HepG2 (cell line): ENCODE measurements around the gene EBPL. TPM values are rescaled to one million over a fixed set of nuclear protein-coding genes. Genes with fewer than 3 reads are reported as not detected.

Experiments
- ATAC-seq: fragments of 200-7000 bp; cut with Tn5 transposase; 3 replicates; pipeline ENCODE4 v1.9.1; 2020; ENCODE audit warnings: mild to moderate bottlenecking, moderate library complexity
- BruUV-seq: library from RNA; stranded (reverse); fragments of 400-500 nt; replicated peaks from 2 replicates; lab custom pipeline; 2021; lab: Mats Ljungman, UMichigan
- CTCF ChIA-PET: fragments of 300-600 bp; formaldehyde crosslinking; extraction: SDS; loops from one replicate; lab custom pipeline; 2021; ENCODE audit warnings: low total read pairs, inconsistent platforms, low intra/inter-chr PET ratio; lab: Yijun Ruan, JAX
- POLR2A ChIA-PET: fragments of 350-600 bp; sonication (Branson Sonifier 250); formaldehyde crosslinking; loops from one replicate; lab custom pipeline; 2020; ENCODE audit warnings: antibody characterized with exemption, inconsistent platforms; lab: Yijun Ruan, JAX
- DNase-seq: peaks from one replicate; pipeline ENCODE4 v3.0.0-alpha.2; 2015; ENCODE audit warnings: low spot score
- FAIRE-seq: peaks from 3 replicates; lab custom pipeline; 2011; peaks lifted over from hg19 to GRCh38; lab: Jason Lieb, UNC
- H2AFZ ChIP-seq: one replicate; pipeline ENCODE4 v1.6.1; 2011; ENCODE audit warnings: low read length, inconsistent platforms
- H3K27ac ChIP-seq: fragments of 300-600 bp; 3 replicates; pipeline ENCODE4 v1.8.0; 2011; ENCODE audit warnings: mixed run types, mild to moderate bottlenecking, mixed read lengths, low read length, inconsistent platforms; ENCODE audit not compliant: insufficient read depth; ENCODE audit errors: extremely low read length
- H3K27me3 ChIP-seq, 2 experiments: fragments of 200-600 bp in 1 of 2; 2 replicates in 1 of 2; 3 replicates in 1 of 2; pipeline versions ENCODE4 v1.6.0 to v1.8.0; 2011; ENCODE audit warnings: low read length in 2 of 2, mild to moderate bottlenecking in 2 of 2, moderate library complexity in 2 of 2, inconsistent platforms in 1 of 2; ENCODE audit not compliant: insufficient read depth in 2 of 2, control insufficient read depth in 1 of 2
- H3K36me3 ChIP-seq, 2 experiments: fragments of 200-600 bp in 1 of 2; replicated peaks in 1 of 2; 2 replicates in 1 of 2; 3 replicates in 1 of 2; pipeline versions ENCODE4 v1.5.1 to v1.8.0; 2011; ENCODE audit warnings: low read length in 2 of 2, inconsistent platforms in 1 of 2; ENCODE audit not compliant: insufficient read depth in 2 of 2, control insufficient read depth in 1 of 2
- H3K4me1 ChIP-seq: 2 replicates; pipeline ENCODE4 v1.5.1; 2012; ENCODE audit warnings: low read length, inconsistent platforms; ENCODE audit not compliant: insufficient read depth
- H3K4me2 ChIP-seq: 2 replicates; pipeline ENCODE4 v1.6.0; 2011; ENCODE audit warnings: low read depth, low read length, inconsistent platforms
- H3K4me3 ChIP-seq, 3 experiments: fragments of 200-600 bp in 1 of 3; sonication (generic), shearing (Covaris generic) in 1 of 3; replicated peaks in 1 of 3; 2 replicates each; pipeline ENCODE4 v1.5.1; 2011 to 2016; ENCODE audit warnings: low read length in 3 of 3, inconsistent platforms in 2 of 3, low read depth in 2 of 3, mild to moderate bottlenecking in 2 of 3, control low read depth in 1 of 3, mixed read lengths in 1 of 3; ENCODE audit not compliant: insufficient read depth in 1 of 3
- H3K79me2 ChIP-seq: one replicate; pipeline ENCODE4 v1.6.1; 2011; ENCODE audit warnings: low read length, inconsistent platforms; ENCODE audit not compliant: insufficient read depth
- H3K9ac ChIP-seq: 2 replicates; pipeline ENCODE4 v1.6.0; 2011; ENCODE audit warnings: mild to moderate bottlenecking, low read depth, low read length, inconsistent platforms; ENCODE audit not compliant: insufficient read depth
- H3K9me3 ChIP-seq: 2 replicates; pipeline ENCODE4 v1.5.1; 2012; ENCODE audit warnings: mild to moderate bottlenecking, low read length
- H4K20me1 ChIP-seq: 2 replicates; pipeline ENCODE4 v1.6.0; 2011; ENCODE audit warnings: inconsistent platforms, mild to moderate bottlenecking, low read length, moderate library complexity; ENCODE audit not compliant: insufficient read depth
- BCL3 ChIP-seq: sonication (generic); formaldehyde crosslinking; IDR thresholded peaks from 2 replicates; pipeline ENCODE4 v1.5.1; 2020; ENCODE audit warnings: mild to moderate bottlenecking, missing genetic modification reagents, moderate library complexity
- CCDC6 ChIP-seq: sonication (generic); formaldehyde crosslinking; IDR thresholded peaks from 2 replicates; pipeline ENCODE4 v1.8.1; 2022; ENCODE audit warnings: mild to moderate bottlenecking, missing genetic modification reagents, moderate library complexity
- E2F1 ChIP-seq: sonication (generic); formaldehyde crosslinking; IDR thresholded peaks from 2 replicates; pipeline ENCODE4 v1.5.0; 2020; ENCODE audit warnings: missing genetic modification reagents
- GMEB2 ChIP-seq: IDR thresholded peaks from 2 replicates; pipeline ENCODE4 v1.6.1; 2016; ENCODE audit warnings: missing biosample characterization, missing genetic modification reagents, low read depth
- JUND ChIP-seq: sonication (generic); formaldehyde crosslinking; IDR thresholded peaks from 2 replicates; pipeline ENCODE4 v1.8.0; 2022; ENCODE audit warnings: mild to moderate bottlenecking, missing genetic modification reagents
- NFAT5 ChIP-seq: sonication (generic); formaldehyde crosslinking; IDR thresholded peaks from 2 replicates; pipeline ENCODE4 v1.4.0; 2020; ENCODE audit warnings: missing genetic modification reagents
- RARG ChIP-seq: sonication (generic); formaldehyde crosslinking; IDR thresholded peaks from 2 replicates; pipeline ENCODE4 v1.4.0; 2020; ENCODE audit warnings: low read depth, mild to moderate bottlenecking, missing genetic modification reagents
- RFX5 ChIP-seq: IDR thresholded peaks from 2 replicates; pipeline ENCODE4 v1.6.1; 2011; ENCODE audit warnings: low read depth, low read length, improper control_type of control experiment
- SMAD9 ChIP-seq: sonication (generic); formaldehyde crosslinking; IDR thresholded peaks from 2 replicates; pipeline ENCODE4 v1.5.1; 2020; ENCODE audit warnings: mild to moderate bottlenecking, missing genetic modification reagents
- ZNF136 ChIP-seq: sonication (generic); formaldehyde crosslinking; IDR thresholded peaks from 2 replicates; pipeline ENCODE4 v1.8.1; 2022; ENCODE audit warnings: low read depth, mild to moderate bottlenecking, moderate library complexity, missing genetic modification reagents
- ZNF260 ChIP-seq: sonication (generic); formaldehyde crosslinking; IDR thresholded peaks from 2 replicates; pipeline ENCODE4 v1.4.0; 2020; ENCODE audit warnings: missing genetic modification reagents, low read depth, mild to moderate bottlenecking, borderline replicate concordance
- ZNF674 ChIP-seq: sonication (generic); formaldehyde crosslinking; IDR thresholded peaks from 2 replicates; pipeline ENCODE4 v1.5.0; 2020; ENCODE audit warnings: low read depth, mild to moderate bottlenecking, missing genetic modification reagents
- ZNF749 ChIP-seq: sonication (generic); formaldehyde crosslinking; IDR thresholded peaks from 2 replicates; pipeline ENCODE4 v1.8.0; 2022; ENCODE audit warnings: mild to moderate bottlenecking, missing genetic modification reagents, moderate library complexity, borderline replicate concordance
- ZSCAN9 ChIP-seq: IDR thresholded peaks from 2 replicates; pipeline ENCODE4 v1.6.1; 2016; ENCODE audit warnings: borderline replicate concordance
- WGBS: methylation state at CpG from one replicate; pipeline ENCODE4 v1.1.6; 2017; ENCODE audit warnings: low lambda C conversion rate; 5-methylcytosine and 5-hydroxymethylcytosine counted together
- in situ Hi-C: cut with HindIII; loops from 2 replicates; pipeline ENCODE4 v1.10.0; 2017; ENCODE audit warnings: low pct_unique_long_range_greater_than_20kb; ENCODE audit not compliant: extremely low pct_ligation_motif_present
- intact Hi-C: fragments of 100-400 bp; cut with micrococcal nuclease; formaldehyde crosslinking; loops from one replicate; pipeline ENCODE4 v1.10.0; 2022; ENCODE audit not compliant: unreplicated experiment
- polyA plus RNA-seq, 8 experiments: library from polyadenylated mRNA; depleted of rRNA in 3 of 8; stranded (reverse) in 7 of 8; unstranded in 1 of 8; fragments of >200 nt; fragmentation: Illumina TruSeq in 4 of 8; extraction: Trizol in 4 of 8; gene quantifications; 2 replicates each; pipeline versions ENCODE4 v1.2.1 to v1.2.3, GENCODE V29; 2011 to 2016; ENCODE audit warnings: low read depth in 4 of 8, missing spikeins in 1 of 8, mixed read lengths in 1 of 8; ENCODE audit not compliant: insufficient read depth in 1 of 8
- total RNA-seq, 5 experiments: library from RNA; depleted of rRNA; stranded (reverse); fragments of >200 nt; fragmentation: Illumina TruSeq; extraction: Trizol; gene quantifications; 2 replicates each; pipeline ENCODE4 v1.2.3, GENCODE V29; 2016; ENCODE audit warnings: low read depth in 1 of 5

Gene EBPL
- total and polyA plus RNA-seq, 2 of the 13 experiments (the other 11 are each of a cell fraction or from before 2014, with no cell fraction given): 96.5 to 152 TPM

GRCh38 chr13:49694446-49694845 lies 3.2 kb upstream of the EBPL start:
- intact Hi-C loops: loop anchor here (5.0 kb wide), 1 partner anchor 98 kb away; the partner anchor contains the start of gene KPNA3
- TF ChIP-seq ZNF136 (CRISPR knock-in tag) (no peak), RFX5 (no peak), NFAT5 (CRISPR knock-in tag) (no peak), CCDC6 (no peak), ZNF749 (no peak), ZNF260 (CRISPR knock-in tag) (no peak), ZSCAN9 (CRISPR knock-in tag) (no peak), E2F1 (CRISPR knock-in tag) (no peak), RARG (no peak), BCL3 (CRISPR knock-in tag) (no peak), SMAD9 (CRISPR knock-in tag) (no peak), ZNF674 (CRISPR knock-in tag) (no peak), JUND (CRISPR knock-in tag) (no peak), GMEB2 (CRISPR knock-in tag) (no peak)
- no peak overlapping the region for H3K9ac ChIP-seq

More at GRCh38 chr13:49694446-49694845, 3.2 kb upstream of the EBPL start:
- H3K27me3 ChIP-seq: no peaks in the 10 kb centered on the region; a peak in 1 of 5 replicates
- no peak overlapping the region for H2AFZ ChIP-seq
- H3K79me2 ChIP-seq: peaks cover 12% of the 10 kb centered on the region
- H4K20me1 ChIP-seq: no peaks in the 10 kb centered on the region
- no peak for ATAC-seq
- CTCF ChIA-PET: no interaction called here
- H3K4me2 ChIP-seq: no peak overlapping the region
- H3K9me3 ChIP-seq: no peaks in the 10 kb centered on the region
- BruUV-seq: no TSS peak
- no peak overlapping the region for H3K4me3 ChIP-seq
- in situ Hi-C loops: no loop called here
- no peak for FAIRE-seq
- no peak for DNase-seq
- peaks cover 11% of the 10 kb centered on the region for H3K4me1 ChIP-seq
- POLR2A ChIA-PET: no interaction called here
- WGBS: 93% methylated on average over 1 of the region's 1 CpG
- H3K27ac ChIP-seq: no peak overlapping the region
- peaks cover 0 to 5% of the 10 kb centered on the region in 2 experiments; a peak in 1 of 5 replicates for H3K36me3 ChIP-seq
